Mesothelial cell of epicardium (in vitro differentiated cells): ENCODE data around the gene CACNB4. TPM values are rescaled to one million over a fixed set of nuclear protein-coding genes. Genes with fewer than 3 reads are reported as not detected.
A peak's percentile ranks its signal among the peaks of the same experiment; 100 is the strongest.
"Not testable (repeated sequence)": the region's sequence is repeated elsewhere in the genome, so short reads cannot be mapped to it uniquely, and the experiment has no call there.

ENCODE experiments used
- DNase-seq, 2 experiments: peaks; one replicate each; pipeline ENCODE4 v3.0.0; 2021; ENCODE audit warnings: low spot score in 2 of 2; ENCODE audit not compliant: unreplicated experiment in 2 of 2
- H3K27ac Mint-ChIP-seq: 2 replicates; pipeline ENCODE4 v1.8.0; 2021; ENCODE audit warnings: mixed read lengths
- H3K27me3 Mint-ChIP-seq: 2 replicates; pipeline ENCODE4 v1.8.0; 2021; ENCODE audit warnings: low read depth, mixed read lengths
- H3K36me3 Mint-ChIP-seq: 2 replicates; pipeline ENCODE4 v1.8.0; 2021; ENCODE audit warnings: mixed read lengths
- H3K4me1 Mint-ChIP-seq: 2 replicates; pipeline ENCODE4 v1.8.0; 2021; ENCODE audit warnings: mixed read lengths
- H3K4me3 Mint-ChIP-seq: 2 replicates; pipeline ENCODE4 v1.8.0; 2021; ENCODE audit warnings: mild to moderate bottlenecking, moderate library complexity, mixed read lengths
- H3K9me3 Mint-ChIP-seq: 2 replicates; pipeline ENCODE4 v1.8.0; 2021; ENCODE audit warnings: mixed read lengths
- total RNA-seq: library from RNA; stranded (reverse); gene quantifications from 3 replicates; pipeline ENCODE4 v1.2.1, GENCODE V29; 2021
- TF ChIP-seq, protein P1 (sequence below): fragments of 200-600 bp; sonication (generic); IDR thresholded peaks from one replicate; pipeline ENCODE4 v1.5.0; 2021; ENCODE audit warnings: antibody characterized with exemption; ENCODE audit not compliant: unreplicated experiment

CACNB4 gene
- total RNA-seq, 1 donor from 2014 or later: 4.1 TPM

GRCh38 chr2:152012697-152013096 lies 86.1 kb downstream of the CACNB4 start:
- Mint-ChIP-seq H3K36me3 (no peaks in the 10 kb centered on the region), H3K9me3 (no peaks in the 10 kb centered on the region), H3K27ac (no peak overlapping the region), H3K4me3 (no peak overlapping the region), H3K27me3 (peaks cover 30% of the 10 kb centered on the region), H3K4me1 (no peaks in the 10 kb centered on the region)
- TF ChIP-seq, protein P1, sequence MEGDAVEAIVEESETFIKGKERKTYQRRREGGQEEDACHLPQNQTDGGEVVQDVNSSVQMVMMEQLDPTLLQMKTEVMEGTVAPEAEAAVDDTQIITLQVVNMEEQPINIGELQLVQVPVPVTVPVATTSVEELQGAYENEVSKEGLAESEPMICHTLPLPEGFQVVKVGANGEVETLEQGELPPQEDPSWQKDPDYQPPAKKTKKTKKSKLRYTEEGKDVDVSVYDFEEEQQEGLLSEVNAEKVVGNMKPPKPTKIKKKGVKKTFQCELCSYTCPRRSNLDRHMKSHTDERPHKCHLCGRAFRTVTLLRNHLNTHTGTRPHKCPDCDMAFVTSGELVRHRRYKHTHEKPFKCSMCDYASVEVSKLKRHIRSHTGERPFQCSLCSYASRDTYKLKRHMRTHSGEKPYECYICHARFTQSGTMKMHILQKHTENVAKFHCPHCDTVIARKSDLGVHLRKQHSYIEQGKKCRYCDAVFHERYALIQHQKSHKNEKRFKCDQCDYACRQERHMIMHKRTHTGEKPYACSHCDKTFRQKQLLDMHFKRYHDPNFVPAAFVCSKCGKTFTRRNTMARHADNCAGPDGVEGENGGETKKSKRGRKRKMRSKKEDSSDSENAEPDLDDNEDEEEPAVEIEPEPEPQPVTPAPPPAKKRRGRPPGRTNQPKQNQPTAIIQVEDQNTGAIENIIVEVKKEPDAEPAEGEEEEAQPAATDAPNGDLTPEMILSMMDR: no peak
- DNase-seq: no peak

DNA sequence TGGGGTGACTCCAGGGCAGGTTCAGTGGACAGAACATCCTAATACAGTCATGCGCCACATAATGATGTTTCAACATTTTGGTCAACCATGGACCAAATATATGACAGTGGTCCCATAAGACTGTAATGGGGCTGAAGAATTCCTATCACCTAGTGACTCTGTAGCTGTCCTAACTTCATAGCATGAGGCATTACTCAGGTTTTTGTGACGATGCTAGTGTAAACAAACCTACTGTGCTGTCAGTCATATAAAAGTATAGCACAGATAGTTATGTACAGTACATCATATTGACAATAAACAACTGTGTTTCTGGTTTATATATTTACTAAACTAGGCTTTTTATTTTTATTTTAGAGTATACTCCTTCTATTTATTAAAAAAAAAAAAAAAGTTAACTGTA lies 87.1 kb downstream of the CACNB4 start:
- peaks cover 30% of the 10 kb centered on the region for H3K27me3 Mint-ChIP-seq
- no peak overlapping the region for H3K4me3 Mint-ChIP-seq
- no peaks in the 10 kb centered on the region for H3K9me3 Mint-ChIP-seq
- no peaks in the 10 kb centered on the region for H3K36me3 Mint-ChIP-seq
- H3K4me1 Mint-ChIP-seq: no peaks in the 10 kb centered on the region
- no peak overlapping the region for H3K27ac Mint-ChIP-seq
- TF ChIP-seq, protein P1: no peak
- no peak for DNase-seq

DNA sequence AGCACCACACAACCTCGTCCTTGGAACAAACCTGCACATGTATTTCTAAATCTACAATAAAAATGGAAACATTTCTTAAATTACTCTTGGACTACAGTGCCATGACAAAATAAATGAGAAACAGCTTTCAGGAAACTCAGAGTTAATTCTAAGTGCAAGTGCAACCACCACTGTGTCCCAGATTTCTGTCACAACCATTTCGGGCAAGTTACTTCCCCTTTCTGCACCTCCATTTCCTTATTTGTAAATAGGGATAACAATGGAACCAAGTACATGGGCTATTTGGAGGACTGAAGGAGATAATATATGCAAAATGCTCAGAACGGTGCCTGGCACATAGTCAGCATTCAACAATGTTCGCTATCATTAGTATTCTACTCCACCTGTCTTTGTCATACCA lies 93.2 kb downstream of the CACNB4 start:
- peaks cover 5% of the 10 kb centered on the region for H3K4me1 Mint-ChIP-seq
- no peak overlapping the region for H3K4me3 Mint-ChIP-seq
- no peak overlapping the region for H3K27ac Mint-ChIP-seq
- TF ChIP-seq, protein P1: no peak
- H3K27me3 Mint-ChIP-seq: peaks cover 27% of the 10 kb centered on the region
- no peak for DNase-seq
- no peaks in the 10 kb centered on the region for H3K36me3 Mint-ChIP-seq
- H3K9me3 Mint-ChIP-seq: no peaks in the 10 kb centered on the region

GRCh38 chr2:152003283-152003682 lies 95.6 kb downstream of the CACNB4 start:
- not testable (repeated sequence) for H3K4me1 Mint-ChIP-seq, H3K27ac Mint-ChIP-seq, DNase-seq

GRCh38 chr2:151999053-151999452 lies 99.8 kb downstream of the CACNB4 start:
- H3K27ac Mint-ChIP-seq: no peak overlapping the region
- TF ChIP-seq, protein P1: peak; percentile 51
- no peaks in the 10 kb centered on the region for H3K4me1 Mint-ChIP-seq
- H3K36me3 Mint-ChIP-seq: no peaks in the 10 kb centered on the region
- H3K9me3 Mint-ChIP-seq: no peaks in the 10 kb centered on the region
- no peak for DNase-seq
- no peak overlapping the region for H3K4me3 Mint-ChIP-seq
- H3K27me3 Mint-ChIP-seq: no peaks in the 10 kb centered on the region

More at GRCh38 chr2:152003283-152003682, 95.6 kb downstream of the CACNB4 start:
- H3K36me3 Mint-ChIP-seq, H3K4me3 Mint-ChIP-seq, H3K9me3 Mint-ChIP-seq: not testable (repeated sequence)
- peaks cover 17% of the 10 kb centered on the region for H3K27me3 Mint-ChIP-seq

DNA sequence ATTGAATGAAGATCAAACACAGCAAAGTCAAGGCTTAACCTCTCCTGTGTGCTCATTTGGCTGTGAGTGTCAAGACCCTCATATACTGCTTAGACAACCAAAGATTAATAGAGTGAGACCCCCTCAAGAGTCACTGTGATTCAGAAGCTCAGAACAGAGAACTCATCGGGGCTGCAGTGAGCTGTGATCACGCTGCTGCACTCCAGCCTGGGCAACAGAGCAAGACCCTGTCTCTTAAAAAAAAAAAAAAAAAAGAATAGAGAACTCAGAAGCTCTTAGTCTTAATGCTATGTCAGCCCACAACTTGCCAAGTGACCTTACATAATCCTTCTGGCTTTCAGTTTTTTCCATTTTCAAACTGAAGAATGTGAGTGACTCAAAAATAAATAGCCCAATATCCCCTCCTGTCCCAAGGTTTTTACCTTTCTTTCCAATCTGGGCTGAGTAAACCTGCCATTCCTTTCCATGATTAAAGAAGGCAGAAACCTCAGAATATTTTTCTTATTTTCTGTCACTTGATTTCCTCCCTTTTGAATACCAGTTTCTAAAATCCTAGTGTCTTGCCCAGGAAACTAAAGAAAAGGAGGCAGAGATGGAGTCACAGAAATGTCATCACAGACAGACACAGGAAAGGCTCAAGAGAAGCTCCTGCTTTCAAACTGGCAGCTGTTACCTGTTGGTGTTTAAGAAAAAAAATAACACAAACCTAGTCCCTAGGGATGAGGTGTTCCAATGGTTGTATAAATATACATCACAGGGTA lies 102.4 kb downstream of the CACNB4 start:
- TF ChIP-seq, protein P1: no peak
- peaks cover 5% of the 10 kb centered on the region for H3K27me3 Mint-ChIP-seq

More for the DNA sequence above, 102.4 kb downstream of the CACNB4 start:
- Mint-ChIP-seq H3K36me3 (no peaks in the 10 kb centered on the region), H3K9me3 (no peaks in the 10 kb centered on the region), H3K27ac (no peak overlapping the region), H3K4me3 (no peak overlapping the region), H3K4me1 (peaks cover 3% of the 10 kb centered on the region)
- DNase-seq: no peak
